HG02885 (cell line): ENCODE data around the gene HNF4A.
"Not testable (repeated sequence)": the region's sequence is repeated elsewhere in the genome, so short reads cannot be mapped to it uniquely, and the experiment has no call there.

Experiments used
- ATAC-seq: cut with Tn5 transposase; IDR thresholded peaks from one replicate; pipeline ENCODE4 v1.9.1; 2021; ENCODE audit warnings: mild to moderate bottlenecking; ENCODE audit not compliant: unreplicated experiment, poor library complexity

HNF4A gene

DNA sequence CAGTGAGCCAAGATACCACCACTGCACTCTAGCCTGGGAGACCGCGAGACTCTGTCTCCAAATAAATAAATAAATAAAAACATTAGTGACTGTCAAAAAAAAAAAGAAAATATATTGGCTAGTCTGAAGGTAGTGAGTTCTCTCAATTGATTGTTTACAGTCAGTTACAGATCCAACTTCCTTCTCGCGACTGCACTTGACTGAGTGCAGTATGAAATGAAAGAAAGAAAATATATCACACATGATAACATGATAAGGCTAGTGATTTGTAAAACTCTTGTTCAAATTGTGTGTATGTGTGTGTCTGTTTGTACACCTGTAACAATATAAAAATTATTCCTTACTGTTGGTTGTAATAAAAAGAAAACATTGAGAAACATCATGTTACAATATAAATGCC, 10.8 kb upstream of the HNF4A start:
- no peak for ATAC-seq

DNA sequence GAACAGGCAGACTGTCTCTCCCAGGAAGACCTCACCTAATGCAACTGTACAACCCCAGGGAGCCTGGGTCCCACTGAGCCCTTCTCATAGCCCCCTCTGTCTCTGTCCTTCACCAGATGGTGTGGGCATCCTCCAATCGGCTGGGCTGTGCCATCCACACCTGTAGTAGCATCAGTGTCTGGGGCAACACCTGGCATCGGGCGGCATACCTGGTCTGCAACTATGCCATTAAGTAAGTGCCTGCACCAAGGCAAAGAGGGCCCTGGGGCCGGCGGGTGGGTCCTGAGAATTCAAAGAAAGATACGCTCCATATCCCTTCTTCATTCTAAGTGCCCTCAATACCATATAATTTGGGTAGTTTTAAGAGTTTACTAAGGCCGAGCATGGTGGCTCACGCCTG, 10.4 kb upstream of the HNF4A start:
- ATAC-seq = no peak

DNA sequence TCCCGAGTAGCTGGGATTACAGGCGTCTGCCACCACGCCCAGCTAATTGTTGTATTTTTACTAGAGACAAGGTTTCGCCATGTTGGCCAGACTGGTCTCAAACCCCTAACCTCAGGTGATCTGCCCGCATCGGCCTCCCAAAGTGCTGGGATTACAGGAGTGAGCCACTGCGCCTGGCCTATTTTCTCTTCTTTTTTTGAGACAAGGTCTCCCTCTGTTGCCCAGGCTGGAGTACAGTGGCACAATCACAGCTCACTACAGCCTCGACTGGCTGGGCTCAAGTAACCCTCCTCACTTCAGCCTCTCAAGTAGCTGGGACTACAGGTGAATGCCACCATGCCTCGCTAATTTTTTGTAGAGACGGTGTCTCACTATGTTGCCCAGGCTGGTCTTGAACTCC, 9.6 kb upstream of the HNF4A start:
- ATAC-seq = not testable (repeated sequence)

DNA sequence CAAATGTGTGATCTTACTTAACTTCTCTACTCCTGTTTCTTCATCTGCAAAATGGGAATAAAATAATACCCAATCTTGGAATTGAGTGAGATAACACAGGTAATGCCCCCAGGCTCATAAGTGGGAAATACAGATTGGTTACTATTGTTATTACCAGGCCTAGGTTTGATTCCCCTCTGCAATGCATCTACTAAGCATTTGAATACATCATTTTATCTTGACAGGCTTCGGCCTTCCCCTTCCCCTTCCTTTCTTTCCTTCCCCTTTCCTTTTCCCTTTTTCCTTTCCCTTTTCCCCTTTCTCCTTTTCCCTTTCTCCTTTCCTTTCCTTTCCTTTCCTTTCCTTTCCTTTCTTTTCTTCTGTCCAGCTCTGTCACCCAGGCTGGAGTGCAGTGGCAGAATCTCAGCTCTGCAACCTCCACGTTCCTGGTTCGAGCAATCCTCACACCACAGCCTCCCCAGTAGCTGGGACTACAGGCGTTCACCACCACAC, 7.3 kb upstream of the HNF4A start:
- no peak for ATAC-seq

DNA sequence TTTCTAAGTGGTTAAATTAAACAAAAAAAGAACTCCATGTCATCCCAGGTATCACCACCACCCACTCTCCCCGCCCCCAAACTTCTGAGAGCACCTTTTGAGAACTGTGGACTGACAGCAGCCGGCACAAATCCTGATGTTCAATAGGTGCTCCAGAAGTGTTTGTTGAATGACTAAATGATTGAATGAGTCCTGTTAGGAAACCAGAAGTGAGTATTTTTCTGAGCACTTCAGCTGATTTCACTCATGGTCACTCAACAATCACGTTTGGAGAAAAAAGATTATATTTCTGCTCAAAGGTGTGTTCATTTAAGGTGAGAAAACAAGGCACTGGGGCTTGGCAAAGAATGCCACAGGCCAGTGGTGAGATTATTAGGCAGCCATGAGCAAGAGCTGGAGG, 6.2 kb upstream of the HNF4A start:
- ATAC-seq = no peak

DNA sequence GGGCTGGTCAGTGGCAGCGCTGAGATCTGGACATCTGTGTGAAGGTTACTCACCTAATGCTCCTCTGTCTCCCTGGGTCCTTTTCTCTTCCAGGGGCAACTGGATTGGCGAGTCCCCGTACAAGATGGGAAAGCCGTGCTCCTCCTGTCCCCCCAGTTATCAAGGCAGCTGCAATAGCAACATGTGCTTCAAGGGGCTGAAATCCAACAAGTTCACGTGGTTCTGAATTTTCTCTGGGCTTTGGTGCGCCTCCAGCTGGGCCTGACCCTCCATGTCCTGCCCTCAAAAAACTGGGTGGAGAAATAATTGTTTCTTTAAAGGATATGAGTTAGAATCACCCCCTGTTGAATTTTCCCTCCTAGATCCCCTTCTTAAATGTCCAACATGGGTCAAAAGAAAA, 4.9 kb upstream of the HNF4A start:
- no peak for ATAC-seq

DNA sequence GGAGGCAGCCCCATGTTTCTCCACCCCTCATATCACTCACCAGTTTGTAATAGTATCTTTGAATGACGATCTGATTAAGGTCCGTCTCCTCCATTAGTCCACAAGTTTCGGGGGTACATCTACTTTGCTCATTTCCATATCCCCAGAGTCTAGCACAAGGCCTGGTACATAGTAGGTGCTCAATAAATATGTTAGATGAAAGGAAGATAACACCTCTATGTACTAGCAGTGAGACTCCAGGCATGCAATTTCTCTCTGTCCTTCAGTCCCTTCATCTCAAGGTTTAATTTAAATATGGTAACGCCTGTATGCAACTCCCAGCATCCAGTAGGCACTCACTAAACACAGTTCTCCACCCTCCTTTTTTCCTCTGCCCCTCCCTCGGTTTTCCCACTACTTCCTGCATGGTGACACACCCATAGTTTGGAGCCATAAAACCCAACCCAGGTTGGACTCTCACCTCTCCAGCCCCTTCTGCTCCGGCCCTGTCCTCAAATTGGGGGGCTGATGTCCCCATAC, 461 bp upstream of the HNF4A start:
- no peak for ATAC-seq

DNA sequence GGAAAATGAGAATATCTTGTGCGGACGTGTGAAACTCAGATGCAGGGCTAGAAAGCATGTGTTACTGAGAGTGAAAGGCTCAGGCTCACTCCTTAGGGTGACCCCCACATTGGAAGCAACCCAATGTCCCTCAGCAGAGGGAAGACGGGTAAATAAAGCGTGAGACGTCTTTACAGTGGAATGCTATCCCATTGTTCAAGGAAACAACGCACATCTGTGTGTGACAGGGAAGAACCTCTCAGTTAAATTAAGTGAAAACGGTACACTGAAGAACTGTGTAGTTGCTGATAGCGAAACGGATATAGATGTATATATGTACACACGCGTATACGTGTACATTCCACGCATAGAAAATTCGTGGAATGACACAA, 839 bp downstream of the HNF4A start:
- ATAC-seq = no peak

DNA sequence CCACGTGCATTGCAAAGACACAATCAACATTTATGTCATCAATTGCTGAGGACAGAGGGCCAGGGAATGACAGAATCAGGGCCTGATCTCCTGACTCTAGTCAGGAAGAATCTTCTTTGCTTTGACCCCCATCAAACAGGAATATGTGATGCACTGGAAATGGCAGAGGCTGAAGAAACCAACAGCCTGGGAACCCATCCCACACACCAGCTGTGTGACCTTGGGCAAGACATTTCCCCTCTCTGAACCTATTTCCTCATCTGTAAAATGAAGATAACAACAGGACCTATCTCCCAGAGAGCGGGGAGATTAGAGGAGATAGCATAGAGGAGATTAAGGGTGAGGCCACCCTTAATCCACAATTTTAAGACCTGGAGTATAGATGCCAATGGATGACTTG, 1.5 kb downstream of the HNF4A start:
- ATAC-seq = no peak

DNA sequence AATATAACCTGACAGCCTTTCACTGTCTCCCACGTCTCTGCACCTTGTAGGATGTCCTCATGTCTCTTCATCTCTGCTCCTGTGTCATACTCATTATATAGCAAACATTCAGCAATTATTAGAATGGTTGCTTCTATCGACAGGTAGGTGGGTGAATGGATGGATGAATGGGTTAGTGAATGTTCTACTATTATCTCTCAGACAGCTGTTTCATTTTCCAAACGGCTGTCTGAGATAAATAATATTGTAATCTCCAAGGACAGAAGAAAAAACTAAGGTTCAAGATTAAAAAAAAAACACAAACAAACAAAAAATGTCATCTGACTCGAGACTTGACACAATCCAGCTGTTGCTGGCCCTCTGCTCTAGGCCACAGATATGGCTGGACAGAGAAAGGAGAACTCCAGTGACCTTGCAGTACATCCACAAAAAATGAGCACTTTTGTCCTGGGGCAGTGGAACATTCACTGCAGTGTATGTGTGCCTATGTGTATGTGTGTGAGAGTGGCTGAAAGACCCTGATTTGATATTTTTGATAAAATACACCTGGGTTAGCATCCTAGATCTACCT, 2.1 kb downstream of the HNF4A start:
- no peak for ATAC-seq

DNA sequence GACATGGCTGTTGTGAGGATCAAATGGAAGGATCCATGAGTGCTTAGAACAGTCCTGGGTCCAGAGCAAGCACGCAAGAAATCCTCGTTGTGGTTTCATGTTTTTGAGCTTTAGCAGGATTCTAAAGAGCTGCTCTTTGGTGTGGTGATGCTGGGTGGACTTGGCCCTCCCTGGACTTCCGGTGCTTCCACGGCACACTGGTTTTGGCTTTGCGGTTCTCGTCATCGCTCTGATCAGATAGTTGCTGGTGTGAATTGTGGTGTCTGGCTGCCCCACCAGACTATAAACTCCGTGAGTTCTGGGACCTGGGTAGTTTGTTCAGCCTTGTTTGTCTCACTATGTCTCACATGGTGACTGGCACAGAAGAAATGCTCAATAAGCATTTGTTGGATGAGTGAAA, 3.3 kb downstream of the HNF4A start:
- no peak for ATAC-seq

DNA sequence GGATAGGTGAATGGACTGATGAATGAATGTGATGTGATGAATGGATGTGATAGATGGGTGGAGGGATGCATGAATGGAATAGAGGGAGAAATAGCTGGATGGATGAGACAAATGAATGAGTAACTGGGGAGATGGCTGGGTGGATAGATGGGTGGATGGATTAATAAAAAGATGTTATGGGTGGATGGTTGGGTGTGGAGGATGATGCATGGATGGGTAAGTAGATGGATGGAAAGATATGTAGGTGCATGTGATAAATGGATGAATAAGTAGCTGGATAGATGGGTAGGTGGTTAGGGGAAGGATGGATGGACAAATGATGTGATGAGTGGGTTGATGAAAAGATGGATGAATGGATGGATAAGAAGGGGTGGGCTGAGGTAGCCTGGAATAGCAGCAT, 4.7 kb downstream of the HNF4A start:
- ATAC-seq = no peak

DNA sequence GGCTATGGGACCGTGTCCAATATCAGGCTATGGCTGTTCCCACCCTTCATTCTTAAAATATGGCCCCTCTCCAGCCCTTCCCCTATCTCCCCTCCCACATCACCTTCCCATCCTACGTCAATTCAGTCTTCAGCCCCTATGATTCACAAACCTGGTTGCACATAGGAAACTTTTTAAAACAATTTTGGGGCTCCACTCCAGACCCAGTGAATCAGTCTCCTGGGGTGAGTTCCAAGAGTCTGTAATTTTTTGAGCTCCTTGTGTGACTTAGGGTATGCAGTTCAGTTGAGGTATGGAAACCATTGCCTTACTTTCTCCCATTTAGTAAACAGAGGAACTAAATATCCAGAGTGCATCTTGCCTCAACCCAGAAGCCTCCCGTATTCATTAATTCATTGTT, 5.5 kb downstream of the HNF4A start:
- ATAC-seq = no peak

DNA sequence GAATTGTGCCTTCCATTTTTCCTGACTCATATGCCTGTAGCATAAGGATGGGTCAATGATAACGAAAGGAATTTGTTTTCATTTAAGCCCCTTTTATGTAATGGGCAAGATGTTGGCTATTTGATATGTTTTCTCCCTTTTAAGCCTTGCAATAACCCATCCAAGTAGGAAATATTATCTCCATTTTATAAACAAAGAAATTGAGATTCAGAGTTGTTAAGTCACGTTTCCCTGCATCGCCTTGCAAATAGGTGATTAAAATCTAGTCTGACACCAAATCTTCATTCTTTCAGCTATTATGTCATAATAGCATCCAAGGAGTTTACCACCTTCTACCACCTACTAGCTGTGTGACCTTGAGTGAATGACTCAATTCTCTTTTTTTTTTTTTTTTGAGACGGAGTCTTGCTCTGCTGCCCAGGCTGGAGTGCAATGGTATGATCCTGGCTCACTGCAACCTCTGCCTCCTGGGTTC, 7.0 kb downstream of the HNF4A start:
- no peak for ATAC-seq

DNA sequence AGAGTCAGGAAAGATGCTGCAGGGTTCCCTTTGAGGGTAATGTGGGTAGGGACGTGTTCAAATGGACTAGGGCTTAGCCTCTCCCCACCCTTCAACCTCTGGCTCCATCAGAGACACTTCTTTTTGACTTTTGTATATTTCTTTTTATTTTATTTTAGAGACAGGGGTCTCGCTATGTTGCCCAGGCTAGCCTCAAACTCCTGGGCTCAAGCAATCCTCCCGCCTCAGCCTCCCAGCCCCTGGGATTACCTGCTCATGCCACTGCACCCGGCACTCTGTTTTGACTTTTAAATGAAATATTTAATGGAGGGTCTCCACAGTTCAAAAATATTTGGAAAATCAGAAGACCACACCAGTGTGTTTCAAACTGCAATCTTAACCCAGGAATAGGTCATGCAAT, 8.6 kb downstream of the HNF4A start:
- ATAC-seq = no peak

DNA sequence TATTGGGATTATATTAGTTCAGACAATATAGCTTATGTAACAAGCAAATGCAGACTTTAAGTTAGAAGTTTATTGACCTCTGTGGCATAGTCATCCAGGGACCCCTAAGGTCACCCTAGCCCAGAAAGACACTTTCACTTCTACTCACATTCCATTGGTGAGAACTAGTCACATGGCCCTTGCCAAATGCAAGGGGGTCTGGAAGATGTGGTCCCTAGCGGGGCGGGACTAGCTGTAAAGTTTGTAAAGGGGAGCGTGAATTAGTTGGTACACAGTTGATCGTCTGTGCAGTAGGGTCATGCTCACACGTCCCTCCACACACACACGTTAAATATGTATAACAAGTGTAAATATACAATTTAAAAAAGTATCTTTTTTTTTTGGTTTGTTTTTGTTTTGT, 9.3 kb downstream of the HNF4A start:
- no peak for ATAC-seq

DNA sequence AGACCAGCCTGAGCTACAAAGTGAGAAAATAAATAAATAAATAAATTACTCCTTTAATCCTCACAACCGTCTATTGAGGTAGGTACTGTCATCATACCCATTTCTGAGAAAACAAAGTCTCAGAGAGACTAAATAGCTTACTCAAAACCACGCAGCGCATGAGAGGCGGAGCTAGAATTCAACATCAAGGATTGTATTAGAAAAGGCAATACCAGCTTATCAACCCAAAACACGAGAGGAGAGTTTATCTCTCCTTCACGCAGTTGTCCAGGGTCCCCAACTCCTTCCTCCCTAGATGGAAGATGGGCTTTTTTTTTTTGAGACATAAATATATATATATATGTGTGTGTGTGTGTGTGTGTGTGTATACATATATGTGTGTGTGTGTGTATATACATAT, 12.2 kb downstream of the HNF4A start:
- no peak for ATAC-seq

DNA sequence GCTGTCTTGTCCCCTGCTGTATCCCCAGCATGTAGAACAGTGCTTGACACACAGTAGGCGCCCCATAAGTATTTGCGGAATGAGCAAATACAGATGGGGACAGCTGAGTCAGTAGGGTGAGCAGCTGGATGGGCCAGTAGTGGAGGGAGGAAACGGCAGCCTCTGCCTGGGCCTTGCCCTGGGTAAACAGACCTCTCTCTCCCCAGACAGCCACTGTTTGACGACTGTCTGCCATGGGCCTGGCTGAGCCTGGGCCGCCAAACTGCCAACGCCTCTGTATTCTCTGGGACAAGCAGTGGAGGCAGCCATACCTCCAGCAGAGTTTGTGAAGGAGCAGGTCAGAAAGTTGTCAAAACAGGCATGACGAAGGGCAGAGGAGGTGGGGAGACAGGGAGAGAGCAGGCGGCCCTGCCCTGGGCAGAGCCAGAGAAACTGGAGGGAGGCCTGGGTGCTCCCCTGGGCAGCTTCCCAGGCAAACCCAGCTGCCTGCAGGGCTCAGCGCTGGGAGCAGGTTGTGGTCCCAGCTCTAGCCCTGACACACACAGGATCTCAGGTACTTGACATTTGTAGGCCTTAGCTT, 15.2 kb downstream of the HNF4A start:
- no peak for ATAC-seq

DNA sequence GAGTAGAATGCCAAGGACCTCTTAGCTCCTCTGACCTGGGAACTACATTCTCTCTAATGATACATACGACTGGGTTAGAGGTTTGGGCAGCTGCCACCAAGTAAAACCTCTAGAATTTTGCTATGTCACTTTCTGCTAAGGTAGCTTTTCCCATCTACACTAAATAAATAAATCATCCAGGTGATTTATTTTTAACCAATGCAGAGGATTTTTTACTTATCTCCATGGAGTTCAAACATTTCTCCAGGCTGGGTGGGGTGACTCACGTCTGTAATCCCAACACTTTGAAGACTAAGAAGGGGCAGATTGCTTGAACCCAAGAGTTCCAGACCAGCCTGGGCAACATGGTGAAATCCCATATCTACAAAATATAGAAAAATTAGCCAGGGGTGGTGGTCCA, 27.1 kb downstream of the HNF4A start:
- no peak for ATAC-seq

DNA sequence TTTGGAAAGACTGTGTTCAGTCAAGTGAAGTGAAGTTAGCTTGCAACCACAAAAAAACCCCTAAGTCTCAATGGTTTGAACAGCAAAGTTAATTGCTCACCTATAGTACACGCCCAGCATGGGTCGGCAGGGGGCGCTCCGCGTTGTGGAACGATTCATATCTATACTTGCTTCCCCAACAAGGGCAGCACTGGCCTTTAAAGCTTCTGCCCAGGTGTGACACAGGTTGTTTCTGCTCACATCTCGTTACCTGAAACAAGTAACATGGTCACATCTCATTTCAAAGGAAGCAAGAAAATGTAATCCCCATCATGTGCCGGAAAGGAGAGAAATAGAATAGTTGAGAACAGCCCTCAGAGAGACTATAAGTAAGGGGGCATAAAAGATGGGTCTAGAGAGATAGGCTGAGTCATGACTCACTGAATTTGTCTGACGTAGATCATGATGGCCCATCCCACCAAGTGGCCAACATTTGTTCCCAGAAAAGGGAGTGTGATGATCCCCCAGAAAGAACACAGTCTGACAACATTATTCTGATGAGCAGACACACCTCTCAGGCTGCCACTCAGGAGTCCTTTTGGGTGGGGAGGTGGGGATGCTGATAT, 29.0 kb downstream of the HNF4A start:
- peak; percentile 55 for ATAC-seq

DNA sequence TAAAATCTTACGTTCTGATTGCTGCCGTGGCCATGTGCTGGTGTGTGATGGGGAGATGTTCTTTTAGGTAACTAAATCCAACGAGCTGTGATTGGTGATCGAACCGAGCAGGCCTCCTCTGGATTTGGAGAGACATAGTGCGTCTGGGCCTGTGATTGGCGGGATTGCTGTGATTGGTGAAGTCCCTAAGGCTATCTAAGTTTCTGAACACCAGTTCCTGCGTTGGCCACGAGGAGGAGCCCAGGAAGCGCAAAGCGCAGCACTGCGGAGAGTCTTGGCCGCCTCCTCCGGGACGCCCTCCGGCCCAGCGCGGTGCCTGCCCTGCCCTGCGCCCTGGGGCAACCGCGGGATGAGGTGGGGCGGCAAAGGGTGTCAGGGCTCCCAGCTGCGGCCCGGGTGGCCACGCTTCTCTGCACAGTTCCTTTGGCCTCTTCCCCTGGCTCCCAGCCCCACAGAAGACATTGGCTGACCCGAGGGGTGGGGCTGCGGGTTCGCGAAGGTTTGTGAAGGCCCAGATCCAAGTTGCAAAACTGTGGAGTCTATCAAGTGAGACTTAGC, 33.0 kb downstream of the HNF4A start:
- ATAC-seq = peak; percentile 58

DNA sequence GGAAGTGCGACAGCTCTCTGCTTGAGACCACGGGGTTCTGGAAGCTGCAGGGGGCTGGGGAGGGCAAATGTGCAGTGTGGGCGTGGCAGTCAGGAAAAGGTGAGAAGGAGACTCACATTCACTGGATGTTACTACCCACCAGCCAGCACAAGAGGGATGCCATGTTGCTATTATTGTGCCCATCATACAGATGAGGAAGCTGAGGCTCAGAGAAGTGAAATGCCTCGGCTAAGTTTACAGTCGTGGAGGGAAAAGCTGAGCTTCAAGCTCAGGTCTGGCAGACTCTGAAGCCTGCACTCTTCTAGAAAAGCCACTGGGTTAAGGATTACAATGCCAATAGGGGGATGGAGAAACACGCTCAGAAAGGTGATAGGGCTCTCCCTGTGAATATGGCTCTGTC, 34.4 kb downstream of the HNF4A start:
- no peak for ATAC-seq
